ENCODE measurements around the gene DNMT3L.
"Not testable (repeated sequence)": the region's sequence is repeated elsewhere in the genome, so short reads cannot be mapped to it uniquely, and the experiment has no call there.

DNMT3L gene

DNA sequence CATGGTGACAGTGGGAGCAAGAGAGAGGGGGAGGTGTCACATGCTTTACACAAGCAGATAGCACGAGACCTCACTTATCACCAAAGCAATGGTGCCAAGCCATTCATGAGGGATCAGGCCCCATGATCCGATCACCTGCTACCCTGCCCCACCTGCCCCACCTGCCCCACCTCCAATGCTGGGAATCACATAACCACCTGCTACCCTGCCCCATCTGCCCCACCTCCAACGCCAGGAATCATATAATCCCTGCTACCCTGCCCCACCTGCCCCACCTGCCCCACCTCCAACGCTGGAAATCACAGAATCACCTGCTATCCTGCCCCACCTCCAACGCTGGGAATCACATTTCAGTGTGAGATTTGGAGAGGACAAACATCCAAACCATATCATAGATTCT, 13.3 kb upstream of the DNMT3L start:
- DNase-seq: no peak

DNA sequence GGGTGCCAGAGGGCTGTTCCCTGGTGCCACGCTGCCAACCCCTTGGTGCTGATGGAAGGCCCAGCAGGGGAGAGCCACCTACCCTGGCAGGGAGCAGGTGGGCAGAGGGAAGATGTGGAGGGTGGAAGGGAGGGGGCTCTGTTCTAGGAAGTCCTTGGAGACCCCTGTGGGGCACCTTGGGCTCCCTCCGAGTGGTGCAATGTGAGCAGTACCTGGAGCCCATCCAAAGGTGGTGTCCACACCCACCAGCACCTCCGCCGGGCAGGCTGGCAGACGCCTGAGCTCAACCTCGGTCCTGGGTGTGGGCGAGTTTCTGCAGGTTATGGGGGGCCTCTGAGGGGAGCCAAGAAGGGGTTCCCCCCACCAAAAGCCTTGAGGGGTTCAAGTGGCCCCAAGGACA, 11.3 kb upstream of the DNMT3L start:
- no peak for DNase-seq

DNA sequence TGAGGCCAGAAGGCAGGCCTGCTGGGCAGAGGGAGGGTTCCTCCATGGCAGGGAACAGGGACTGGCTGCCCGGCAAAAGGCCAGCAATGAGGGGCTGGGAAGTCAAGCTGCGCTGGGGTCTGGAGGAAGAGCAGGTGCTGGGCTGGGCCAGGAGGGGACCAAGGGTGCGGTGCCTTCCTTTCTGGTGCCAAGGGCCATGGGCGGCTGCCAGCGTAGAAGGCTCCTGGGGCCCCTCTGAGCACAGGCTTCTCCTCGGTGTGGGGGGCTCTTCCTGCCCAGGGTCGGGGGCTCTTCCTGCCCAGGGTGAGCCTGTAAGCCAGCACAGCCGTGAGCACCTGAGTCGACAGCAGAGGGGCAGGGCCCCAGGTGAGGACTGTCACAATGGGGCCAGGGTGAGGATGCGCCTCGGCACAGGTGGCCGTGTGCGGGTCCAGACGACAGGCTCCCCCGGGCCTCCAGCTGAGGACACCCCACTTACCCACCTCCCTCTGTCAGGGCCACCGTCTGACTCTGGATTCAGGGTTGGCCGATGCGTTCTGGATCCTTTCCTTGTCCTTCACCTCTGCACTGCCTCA, 10.7 kb upstream of the DNMT3L start:
- DNase-seq: no peak

GRCh38 chr21:44271558-44272283, 10.0 kb upstream of the DNMT3L start:
- no peak for DNase-seq

DNA sequence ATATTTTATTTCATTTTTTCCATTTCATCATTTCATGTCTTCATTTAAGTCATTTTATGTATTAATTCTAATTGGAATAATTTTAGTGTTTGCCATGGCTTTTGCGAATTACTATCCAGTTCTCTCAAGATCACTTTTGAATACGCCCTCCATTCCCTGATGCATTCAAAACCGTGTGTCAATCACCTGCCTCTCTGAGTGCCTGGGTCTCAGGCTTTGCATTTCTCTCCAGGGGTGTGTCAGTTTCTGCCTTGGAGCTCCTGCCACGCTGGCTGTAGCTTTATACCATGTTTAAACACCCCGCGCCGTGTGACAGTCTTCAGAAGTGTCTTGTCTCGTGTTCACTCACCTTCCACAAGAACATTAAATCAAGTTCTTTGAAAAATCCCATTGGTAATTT, 7.4 kb upstream of the DNMT3L start:
- DNase-seq: no peak

- DNase-seq: no peak
Measured at GRCh38 chr21:44267655-44268142, 6.0 kb upstream of the DNMT3L start.

DNA sequence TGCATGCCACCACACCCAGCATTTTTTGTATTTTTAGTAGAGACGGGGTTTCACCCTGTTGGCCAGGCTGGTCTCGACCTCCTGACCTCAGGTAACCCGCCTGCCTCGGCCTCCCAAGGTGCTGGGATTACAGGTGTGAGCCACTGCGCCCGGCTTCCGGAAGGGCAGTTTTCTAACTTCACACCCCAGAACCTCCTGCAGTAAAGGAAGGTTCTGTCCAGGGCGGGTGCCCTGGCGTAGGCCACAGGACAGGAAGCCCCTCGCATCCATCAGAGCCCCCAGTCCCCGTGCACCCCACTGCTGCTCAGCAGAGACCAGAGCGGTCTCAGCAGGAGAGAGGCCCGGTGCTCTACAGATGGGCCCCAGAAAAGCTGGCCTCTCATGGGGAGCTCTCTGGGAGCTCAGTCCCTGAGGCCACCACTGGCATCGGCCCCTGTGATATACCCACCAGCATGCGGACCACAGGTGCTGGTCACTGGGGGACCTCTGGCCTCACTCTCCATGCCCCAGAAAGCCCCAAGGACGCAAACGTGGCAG, 4.1 kb upstream of the DNMT3L start:
- DNase-seq: no peak

GRCh38 chr21:44263768-44264167, 2.1 kb upstream of the DNMT3L start:
- DNase-seq: no peak

DNA sequence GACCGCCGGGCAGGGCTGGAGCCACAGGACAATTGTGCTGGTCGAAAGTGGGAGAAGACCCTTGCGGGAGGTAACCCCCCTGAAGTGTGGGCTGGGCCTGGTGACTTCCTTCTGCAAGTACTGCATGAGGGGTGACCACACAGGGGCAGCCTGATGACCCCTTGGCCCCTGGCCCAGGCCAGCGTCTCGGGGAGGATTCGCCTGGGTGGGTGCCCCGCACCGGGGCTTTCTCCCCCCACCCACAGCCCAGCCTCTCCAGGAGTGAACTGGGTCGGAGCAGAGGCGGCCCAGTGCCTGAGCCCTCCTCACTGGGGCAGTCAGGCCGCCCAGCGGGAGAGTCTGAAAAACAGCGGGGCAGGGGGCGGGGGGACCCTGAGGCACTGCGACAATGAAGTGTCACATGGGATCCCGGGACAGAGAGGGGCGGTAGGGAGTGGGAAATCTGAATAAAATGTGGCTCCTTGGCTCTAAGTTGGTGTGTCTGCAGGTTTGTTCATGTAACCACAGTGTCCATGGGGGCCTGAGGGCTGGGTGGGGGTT, 1.6 kb upstream of the DNMT3L start:
- DNase-seq: no peak

DNA sequence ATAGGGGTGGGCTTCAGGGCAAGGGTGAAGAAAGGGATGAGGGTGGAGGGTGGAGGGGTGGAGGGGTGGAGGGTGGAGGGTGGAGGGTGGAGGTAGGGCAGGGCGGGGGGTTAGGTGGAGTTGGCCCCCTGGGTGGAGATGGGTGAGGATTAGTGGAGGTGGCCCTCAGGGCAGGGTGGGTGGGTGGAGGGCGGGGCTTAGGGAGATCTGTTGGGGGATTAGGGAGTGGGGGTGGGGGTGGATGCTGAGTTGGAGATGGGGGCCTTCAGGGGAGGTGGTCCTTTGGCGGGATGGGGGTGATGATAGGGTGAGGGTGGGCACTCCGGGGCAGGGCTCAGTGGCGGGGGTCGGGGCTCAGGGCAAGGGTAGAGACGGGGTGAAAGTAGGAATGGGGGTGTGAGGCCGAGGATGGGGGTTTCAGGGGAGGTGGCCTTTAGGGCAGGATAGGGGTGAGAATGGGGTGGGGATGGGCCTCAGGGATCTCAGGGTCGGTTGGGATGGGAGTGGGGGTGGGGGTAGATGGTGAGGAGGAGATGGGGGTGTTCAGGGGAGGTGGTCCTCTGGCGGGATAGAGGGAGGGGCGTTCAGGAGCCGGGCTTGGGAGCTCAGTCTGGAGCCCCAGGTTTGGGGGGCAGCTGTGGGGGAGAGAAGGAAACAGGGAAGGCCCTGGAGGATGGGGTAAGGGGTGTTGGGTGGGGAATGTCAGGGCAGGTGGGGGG, 800 bp upstream of the DNMT3L start:
- no peak for DNase-seq

DNA sequence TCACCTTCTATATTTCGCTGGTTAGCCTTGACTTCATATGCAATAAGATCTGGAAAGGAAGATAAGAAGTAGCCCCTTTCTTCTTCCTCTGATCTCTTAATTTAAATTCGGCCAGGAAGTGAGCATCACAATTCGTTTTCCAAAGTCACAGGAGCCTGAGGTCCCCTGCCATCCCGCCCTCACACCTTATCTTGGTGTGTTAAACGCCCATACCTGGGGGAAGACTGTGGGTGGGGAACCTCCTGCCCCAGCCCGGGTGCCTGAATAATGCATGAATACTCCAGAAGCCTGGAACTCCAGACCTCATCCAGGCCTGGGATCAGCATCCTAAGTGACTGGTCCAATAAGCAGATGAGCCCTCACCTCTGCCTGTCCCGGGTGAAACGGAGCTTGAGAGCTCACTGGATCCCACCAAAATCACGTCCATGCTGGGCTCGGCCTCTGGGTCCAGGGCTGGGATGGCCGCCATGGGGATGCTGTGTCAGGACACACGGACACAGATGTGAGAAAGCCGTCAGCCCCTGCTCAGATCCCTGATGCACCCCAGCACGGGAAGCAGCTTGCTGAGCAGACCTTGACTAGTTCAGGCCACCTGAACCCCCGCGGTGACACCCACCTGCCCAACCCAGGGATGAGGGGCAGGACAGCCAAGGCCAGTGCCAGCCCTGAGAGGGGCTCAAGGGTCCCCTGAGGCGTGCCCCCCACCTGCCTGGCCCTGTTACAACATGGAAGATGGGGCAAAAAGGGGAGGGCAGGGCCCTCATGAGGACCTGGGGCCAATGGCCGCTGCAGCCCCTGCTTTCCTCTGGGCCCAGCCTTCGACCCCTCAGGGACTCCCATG, 686 bp downstream of the DNMT3L start:
- DNase-seq: no peak

GRCh38 chr21:44260066-44260465, 1.6 kb downstream of the DNMT3L start:
- DNase-seq: no peak

DNA sequence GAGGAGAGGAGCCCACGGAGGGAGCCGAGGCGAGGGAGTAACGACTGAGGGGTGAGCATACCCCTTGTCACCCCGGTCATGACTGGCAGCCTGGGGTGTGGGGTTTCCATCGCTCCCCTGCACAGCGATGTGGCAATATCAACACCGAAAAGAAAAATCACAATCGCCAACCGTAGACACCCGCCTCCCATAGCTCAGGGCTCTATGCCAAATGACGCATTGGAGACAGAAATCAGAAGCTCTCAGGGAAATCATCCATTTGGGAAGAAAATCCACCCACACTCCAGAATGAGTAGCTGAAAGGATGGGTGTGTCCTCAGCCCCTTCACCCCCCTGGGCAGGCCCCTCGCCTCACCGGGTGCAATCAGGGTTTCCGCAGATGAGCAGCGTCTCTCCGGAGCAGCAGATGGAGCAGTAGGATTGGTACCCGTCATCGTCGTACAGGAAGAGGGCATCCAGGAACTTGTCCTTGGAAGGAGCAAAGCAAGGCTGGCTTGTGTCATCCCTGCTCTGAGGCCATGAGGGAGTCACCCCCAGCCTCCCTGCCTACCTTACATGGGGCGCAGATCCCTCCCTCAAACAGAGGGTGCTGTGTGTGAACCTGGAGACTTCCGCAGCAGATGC, 2.5 kb downstream of the DNMT3L start:
- no peak for DNase-seq

DNA sequence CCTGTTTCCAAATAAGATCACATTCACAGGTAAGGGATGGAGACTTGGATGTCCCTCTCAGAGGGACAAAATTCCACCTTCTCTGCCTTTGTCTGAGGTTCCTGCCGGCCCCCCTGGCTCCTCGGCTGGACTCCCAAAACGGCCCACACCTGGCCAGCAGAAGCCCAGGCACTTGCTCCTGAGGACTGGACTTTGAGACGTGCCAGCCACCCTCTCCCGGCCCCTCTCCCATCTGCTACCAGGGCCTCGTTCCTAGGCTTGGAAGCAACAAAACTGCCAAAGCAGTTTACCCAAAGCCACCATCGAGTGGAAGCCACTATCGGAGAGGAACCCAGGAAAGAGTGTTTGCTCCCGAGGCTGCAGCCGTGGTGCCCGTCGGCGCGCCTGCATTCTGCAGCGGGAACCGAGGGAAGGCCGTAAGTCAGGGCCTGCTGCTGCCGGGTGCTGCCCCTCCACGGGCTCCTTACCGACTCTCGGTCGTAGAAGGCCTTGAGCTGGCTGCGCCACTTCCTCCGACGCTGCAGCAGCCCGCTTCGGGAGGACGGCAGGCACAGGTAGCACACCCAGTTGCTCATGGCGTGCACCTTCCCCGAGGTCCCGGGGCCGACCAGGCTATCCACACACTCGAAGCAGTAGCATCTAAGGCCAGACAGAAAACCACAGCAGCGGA, 3.5 kb downstream of the DNMT3L start:
- DNase-seq: no peak

DNA sequence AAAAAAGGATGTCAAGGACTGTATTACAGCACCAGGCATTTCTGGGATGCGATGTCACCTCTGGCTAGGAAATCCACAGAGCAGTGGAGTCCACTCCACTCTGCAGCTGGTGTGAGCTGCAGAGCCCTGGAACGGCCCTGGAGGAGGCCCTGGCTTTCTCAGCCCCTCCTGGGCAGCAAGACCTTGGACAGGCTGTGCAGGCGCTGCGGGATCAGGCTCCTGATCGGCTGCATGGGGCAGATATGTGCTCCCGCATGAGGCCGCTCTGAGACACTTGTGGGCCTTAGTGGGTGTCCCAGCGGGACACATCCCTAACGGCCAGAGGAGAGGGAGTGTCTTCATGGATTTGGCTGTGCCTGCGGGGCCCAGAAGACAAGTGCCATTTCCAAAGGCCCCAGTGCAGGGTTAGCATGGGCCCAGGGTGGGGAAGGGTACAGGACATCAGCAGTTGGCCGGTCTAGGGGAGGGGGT, 6.2 kb downstream of the DNMT3L start:
- no peak for DNase-seq

DNA sequence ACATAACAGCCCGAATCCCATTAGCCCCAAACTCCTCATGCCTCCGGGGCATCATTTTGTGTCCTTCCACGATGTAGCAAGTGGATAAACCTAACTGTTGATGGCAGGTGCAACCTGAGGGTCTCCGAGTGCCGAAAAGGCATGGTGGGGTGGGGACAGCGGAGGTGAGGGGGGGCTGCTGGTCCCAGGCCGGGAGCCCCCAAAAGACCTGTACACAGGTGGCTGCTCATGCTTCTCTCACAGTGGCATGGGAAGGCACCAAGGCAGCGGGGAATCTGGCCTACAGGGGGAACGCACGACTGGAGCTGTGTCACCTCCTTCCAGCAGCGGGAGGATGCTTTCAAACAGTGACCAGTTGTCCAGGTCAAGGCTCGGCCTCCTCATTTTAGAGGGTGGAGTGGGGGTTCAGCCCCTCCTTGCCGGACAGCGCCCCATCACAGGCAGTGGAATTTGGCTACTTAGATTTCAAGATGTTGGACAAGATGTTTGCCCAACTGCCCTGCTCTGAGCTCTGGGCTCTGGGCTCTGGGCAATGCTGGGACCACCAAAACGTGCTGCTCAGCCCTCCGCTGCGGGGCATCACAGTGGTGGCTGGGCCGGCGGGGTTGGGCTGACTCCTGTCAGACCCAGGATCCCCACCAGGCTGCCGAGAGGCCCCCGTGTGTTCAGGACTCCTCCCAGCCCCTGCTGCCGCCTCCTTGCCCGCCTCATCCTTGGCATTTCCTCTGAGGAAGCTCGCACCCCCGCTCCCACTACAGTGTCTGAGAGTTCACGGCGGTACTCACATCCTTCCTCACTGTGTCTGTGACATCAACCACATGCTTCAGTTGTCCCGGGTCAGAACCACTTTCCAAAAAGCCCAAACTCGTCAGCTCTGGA, 7.6 kb downstream of the DNMT3L start:
- DNase-seq: no peak

GRCh38 chr21:44249204-44250037, 12.3 kb downstream of the DNMT3L start:
- DNase-seq: not testable (repeated sequence)

- not testable (repeated sequence) for DNase-seq
Measured at GRCh38 chr21:44247904-44248303, 13.8 kb downstream of the DNMT3L start.

DNA sequence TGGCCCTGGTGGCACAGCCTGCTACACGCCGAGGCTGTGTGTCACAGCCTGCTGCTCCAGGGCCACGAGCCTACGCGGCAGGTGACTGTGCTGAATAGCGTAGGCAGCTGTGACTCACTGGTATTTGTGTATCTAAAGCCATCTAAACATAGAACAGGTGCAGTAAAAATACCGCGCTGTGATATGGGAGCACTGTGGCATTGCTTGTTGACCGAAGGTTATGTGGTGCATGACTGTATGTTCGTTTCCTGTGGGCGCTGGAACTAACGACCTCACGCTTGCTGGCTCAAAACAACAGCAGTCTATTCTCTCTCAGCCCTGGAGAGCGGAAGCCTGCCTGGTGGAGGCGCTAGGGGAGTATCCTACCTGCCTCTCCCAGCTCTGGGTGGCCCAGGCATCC, 17.7 kb downstream of the DNMT3L start:
- DNase-seq: not testable (repeated sequence)
